ENCODE measurements around the gene MNT. TPM values are rescaled to one million over a fixed set of nuclear protein-coding genes. Genes with fewer than 3 reads are reported as not detected.
A peak's percentile ranks its signal among the peaks of the same experiment; 100 is the strongest.

The MNT gene, protein sequence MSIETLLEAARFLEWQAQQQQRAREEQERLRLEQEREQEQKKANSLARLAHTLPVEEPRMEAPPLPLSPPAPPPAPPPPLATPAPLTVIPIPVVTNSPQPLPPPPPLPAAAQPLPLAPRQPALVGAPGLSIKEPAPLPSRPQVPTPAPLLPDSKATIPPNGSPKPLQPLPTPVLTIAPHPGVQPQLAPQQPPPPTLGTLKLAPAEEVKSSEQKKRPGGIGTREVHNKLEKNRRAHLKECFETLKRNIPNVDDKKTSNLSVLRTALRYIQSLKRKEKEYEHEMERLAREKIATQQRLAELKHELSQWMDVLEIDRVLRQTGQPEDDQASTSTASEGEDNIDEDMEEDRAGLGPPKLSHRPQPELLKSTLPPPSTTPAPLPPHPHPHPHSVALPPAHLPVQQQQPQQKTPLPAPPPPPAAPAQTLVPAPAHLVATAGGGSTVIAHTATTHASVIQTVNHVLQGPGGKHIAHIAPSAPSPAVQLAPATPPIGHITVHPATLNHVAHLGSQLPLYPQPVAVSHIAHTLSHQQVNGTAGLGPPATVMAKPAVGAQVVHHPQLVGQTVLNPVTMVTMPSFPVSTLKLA
- 2.0 to 3.6 TPM (median 2.3 TPM) in 3 replicates for polyA plus RNA-seq
- 12.9 TPM for polyA plus RNA-seq (2011; ENCODE audit: low read depth)
- 1.3 and 2.4 TPM in 2 replicates for polyA plus RNA-seq (2011; cell fraction: cytosol; rRNA removed)
- polyA plus RNA-seq (2011; cell fraction: nucleus; rRNA removed), result 12.2 and 20.7 TPM in 2 replicates
- polyA plus RNA-seq (2012; ENCODE audit: low replicate concordance), result 10.4 and 16.5 TPM in 2 replicates
- polyA minus RNA-seq, result 3.8 to 8.5 TPM (median 4.9 TPM) in 3 replicates
- 10.0 TPM for polyA minus RNA-seq (2011; cell fraction: cytosol; rRNA and poly(A)+ RNA removed)
- polyA minus RNA-seq (2011; cell fraction: nucleus; rRNA and poly(A)+ RNA removed), result 7.6 and 10.6 TPM in 2 replicates

DNA sequence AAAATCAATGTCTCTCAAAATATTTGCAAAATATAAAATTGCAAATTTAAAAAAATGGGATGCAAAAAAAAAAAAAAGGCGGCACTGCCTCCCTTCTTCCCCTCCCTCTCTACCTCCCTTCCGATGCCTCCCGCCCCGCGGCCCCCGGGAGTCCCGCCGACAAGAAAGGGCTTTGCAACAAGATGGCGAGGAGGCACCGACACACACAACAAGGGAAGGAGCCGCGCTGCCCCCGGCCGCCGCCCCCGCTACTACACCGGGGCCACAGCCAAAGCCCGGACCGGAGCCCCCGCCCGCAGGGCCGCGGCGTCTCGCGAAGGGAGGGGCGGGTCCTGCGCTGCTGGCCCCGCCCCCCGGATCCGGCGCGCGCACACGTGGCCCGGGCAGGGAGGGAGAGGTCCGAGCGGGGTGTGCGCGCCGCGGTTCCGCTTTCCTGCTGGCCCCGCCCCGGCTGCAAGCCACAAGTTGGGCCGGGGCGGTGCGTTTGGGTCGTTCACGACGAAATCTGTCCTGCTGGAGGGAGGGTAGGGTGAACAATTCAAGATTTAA lies at the start of gene MNT:
MNT (minus strand) TSS at position 184 of the 549 bp plus-strand sequence. CDS start 348 bp downstream, outside the sequence.
- peaks cover 20% of the 10 kb centered on the region for H3K79me2 ChIP-seq (ENCODE audit: control insufficient read depth, insufficient read depth, low read length)
- H3K4me3 ChIP-seq (ENCODE audit: control insufficient read depth in 2 of 3, extremely low read depth in 1 of 3, insufficient read depth in 2 of 3, low read depth in 1 of 3, low read length in 3 of 3), result peak within 1 kb of the TSS; percentile 88 to 97 (median 92)
- H3K4me1 ChIP-seq (ENCODE audit: control insufficient read depth, extremely low read depth, insufficient read depth, low read length), result peaks cover 57% of the 10 kb centered on the region
- peak within 1 kb of the TSS; percentile 99 for H3K9ac ChIP-seq (ENCODE audit: control insufficient read depth, extremely low read depth, insufficient read depth, low read length)
- FAIRE-seq, result no peak
- no peaks in the 10 kb centered on the region for H4K20me1 ChIP-seq (ENCODE audit: control insufficient read depth, extremely low read depth, insufficient read depth, low read length)
- no peaks in the 10 kb centered on the region for H3K36me3 ChIP-seq (ENCODE audit: control insufficient read depth in 2 of 2, extremely low read depth in 1 of 2, insufficient read depth in 2 of 2, low read length in 2 of 2)
- dilution Hi-C loops (cut with MboI; ENCODE audit: extremely low pct_ligation_motif_present, low sequenced_read_pairs), result no loop called here
- TF ChIP-seq, protein P1, sequence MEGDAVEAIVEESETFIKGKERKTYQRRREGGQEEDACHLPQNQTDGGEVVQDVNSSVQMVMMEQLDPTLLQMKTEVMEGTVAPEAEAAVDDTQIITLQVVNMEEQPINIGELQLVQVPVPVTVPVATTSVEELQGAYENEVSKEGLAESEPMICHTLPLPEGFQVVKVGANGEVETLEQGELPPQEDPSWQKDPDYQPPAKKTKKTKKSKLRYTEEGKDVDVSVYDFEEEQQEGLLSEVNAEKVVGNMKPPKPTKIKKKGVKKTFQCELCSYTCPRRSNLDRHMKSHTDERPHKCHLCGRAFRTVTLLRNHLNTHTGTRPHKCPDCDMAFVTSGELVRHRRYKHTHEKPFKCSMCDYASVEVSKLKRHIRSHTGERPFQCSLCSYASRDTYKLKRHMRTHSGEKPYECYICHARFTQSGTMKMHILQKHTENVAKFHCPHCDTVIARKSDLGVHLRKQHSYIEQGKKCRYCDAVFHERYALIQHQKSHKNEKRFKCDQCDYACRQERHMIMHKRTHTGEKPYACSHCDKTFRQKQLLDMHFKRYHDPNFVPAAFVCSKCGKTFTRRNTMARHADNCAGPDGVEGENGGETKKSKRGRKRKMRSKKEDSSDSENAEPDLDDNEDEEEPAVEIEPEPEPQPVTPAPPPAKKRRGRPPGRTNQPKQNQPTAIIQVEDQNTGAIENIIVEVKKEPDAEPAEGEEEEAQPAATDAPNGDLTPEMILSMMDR (optimal IDR thresholded peaks at IDR 0.05 in 1 of 3, IDR thresholded peaks at IDR 0.05 in 1 of 3, conservative IDR thresholded peaks at IDR 0.05 in 1 of 3; ENCODE audit: extremely low read depth in 1 of 3, insufficient read depth in 2 of 3, low read length in 3 of 3), result no peak
- TF ChIP-seq EZH2 (IDR thresholded peaks at IDR 0.05; ENCODE audit: low read length), result no peak
- no peaks in the 10 kb centered on the region for H3K27me3 ChIP-seq (ENCODE audit: control insufficient read depth, extremely low read depth, insufficient read depth, low read length)
- H2AFZ ChIP-seq (ENCODE audit: control insufficient read depth, low read length), result peak within 1 kb of the TSS; percentile 90
- no peaks in the 10 kb centered on the region for H3K9me3 ChIP-seq (ENCODE audit: control insufficient read depth, low read depth, low read length)
- H3K9me1 ChIP-seq (ENCODE audit: control insufficient read depth, extremely low read depth, insufficient read depth, low read length), result no peaks in the 10 kb centered on the region
- peak within 1 kb of the TSS; percentile 79 for H3K4me2 ChIP-seq (ENCODE audit: control insufficient read depth, extremely low read depth, insufficient read depth, low read depth, low read length)
- DNase-seq (ENCODE audit: low read depth, low spot score), result no peak
- H3K27ac ChIP-seq (ENCODE audit: control insufficient read depth, insufficient read depth, low read length), result peak within 1 kb of the TSS; percentile 93

DNA sequence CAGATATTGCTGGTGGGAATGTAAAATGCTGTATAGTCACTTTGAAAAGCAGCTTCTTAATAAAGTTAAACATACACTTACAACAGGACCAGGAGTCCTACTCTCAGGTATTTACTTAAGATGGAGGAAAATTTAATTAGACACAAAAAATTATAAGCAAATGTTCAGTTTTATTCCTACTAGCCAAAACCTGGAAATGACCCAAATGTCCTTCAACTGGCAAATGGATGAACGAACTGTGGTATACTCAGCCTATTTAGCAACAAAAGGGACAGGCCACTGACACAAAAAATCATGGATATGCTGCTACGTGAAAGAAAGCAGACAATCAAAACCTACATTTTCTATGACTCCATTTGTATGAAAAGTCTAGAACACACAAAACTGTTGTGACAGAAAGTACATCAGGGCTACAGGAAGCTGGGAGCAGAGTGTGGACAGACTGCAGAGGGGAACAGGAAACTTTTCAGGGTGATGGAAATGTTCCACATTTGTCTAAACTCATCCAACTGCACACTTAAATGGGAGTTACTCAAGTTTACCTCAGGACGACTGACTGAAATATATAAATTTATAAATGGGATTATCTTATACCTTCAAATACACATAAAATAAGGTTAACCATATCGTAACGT lies 49.3 kb upstream of the MNT start:
- Histone ChIP-seq H3K9me1 (ENCODE audit: control insufficient read depth, extremely low read depth, insufficient read depth, low read length) (no peaks in the 10 kb centered on the region), H3K79me2 (ENCODE audit: control insufficient read depth, insufficient read depth, low read length) (no peaks in the 10 kb centered on the region), H3K4me1 (ENCODE audit: control insufficient read depth, extremely low read depth, insufficient read depth, low read length) (peaks cover 2% of the 10 kb centered on the region), H3K9ac (ENCODE audit: control insufficient read depth, extremely low read depth, insufficient read depth, low read length) (no peak overlapping the region), H3K36me3 (ENCODE audit: control insufficient read depth in 2 of 2, extremely low read depth in 1 of 2, insufficient read depth in 2 of 2, low read length in 2 of 2) (peaks cover 2 to 4% of the 10 kb centered on the region in 2 experiments), H3K27me3 (ENCODE audit: control insufficient read depth, extremely low read depth, insufficient read depth, low read length) (no peaks in the 10 kb centered on the region), H3K4me2 (ENCODE audit: control insufficient read depth, extremely low read depth, insufficient read depth, low read depth, low read length) (no peak overlapping the region), H3K27ac (ENCODE audit: control insufficient read depth, insufficient read depth, low read length) (no peak overlapping the region), H3K9me3 (ENCODE audit: control insufficient read depth, low read depth, low read length) (no peaks in the 10 kb centered on the region), H3K4me3 (ENCODE audit: control insufficient read depth in 2 of 3, extremely low read depth in 1 of 3, insufficient read depth in 2 of 3, low read depth in 1 of 3, low read length in 3 of 3) (no peak overlapping the region), H4K20me1 (ENCODE audit: control insufficient read depth, extremely low read depth, insufficient read depth, low read length) (no peaks in the 10 kb centered on the region), H2AFZ (ENCODE audit: control insufficient read depth, low read length) (no peak overlapping the region)
- peak; percentile 29 for FAIRE-seq
- dilution Hi-C loops (cut with MboI; ENCODE audit: extremely low pct_ligation_motif_present, low sequenced_read_pairs), result no loop called here
- DNase-seq (ENCODE audit: low read depth, low spot score), result no peak
- no peak for TF ChIP-seq EZH2 (IDR thresholded peaks at IDR 0.05; ENCODE audit: low read length)
- TF ChIP-seq, protein P1 (optimal IDR thresholded peaks at IDR 0.05 in 1 of 3, IDR thresholded peaks at IDR 0.05 in 1 of 3, conservative IDR thresholded peaks at IDR 0.05 in 1 of 3; ENCODE audit: extremely low read depth in 1 of 3, insufficient read depth in 2 of 3, low read length in 3 of 3), result no peak

All from keratinocyte (primary cell).